Measurements from ENCODE around the gene CLDND2.

CLDND2 gene

GRCh38 chr19:51394050-51394836 lies 25.4 kb upstream of the CLDND2 start (continued):
- TF ChIP-seq, protein P1, sequence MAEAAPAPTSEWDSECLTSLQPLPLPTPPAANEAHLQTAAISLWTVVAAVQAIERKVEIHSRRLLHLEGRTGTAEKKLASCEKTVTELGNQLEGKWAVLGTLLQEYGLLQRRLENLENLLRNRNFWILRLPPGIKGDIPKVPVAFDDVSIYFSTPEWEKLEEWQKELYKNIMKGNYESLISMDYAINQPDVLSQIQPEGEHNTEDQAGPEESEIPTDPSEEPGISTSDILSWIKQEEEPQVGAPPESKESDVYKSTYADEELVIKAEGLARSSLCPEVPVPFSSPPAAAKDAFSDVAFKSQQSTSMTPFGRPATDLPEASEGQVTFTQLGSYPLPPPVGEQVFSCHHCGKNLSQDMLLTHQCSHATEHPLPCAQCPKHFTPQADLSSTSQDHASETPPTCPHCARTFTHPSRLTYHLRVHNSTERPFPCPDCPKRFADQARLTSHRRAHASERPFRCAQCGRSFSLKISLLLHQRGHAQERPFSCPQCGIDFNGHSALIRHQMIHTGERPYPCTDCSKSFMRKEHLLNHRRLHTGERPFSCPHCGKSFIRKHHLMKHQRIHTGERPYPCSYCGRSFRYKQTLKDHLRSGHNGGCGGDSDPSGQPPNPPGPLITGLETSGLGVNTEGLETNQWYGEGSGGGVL (tag by site-specific recombination; IDR thresholded peaks at IDR 0.05): no peak
- peak; percentile 97 for TF ChIP-seq SP2 (tag by site-specific recombination; IDR thresholded peaks at IDR 0.05)
- TF ChIP-seq, protein P2, sequence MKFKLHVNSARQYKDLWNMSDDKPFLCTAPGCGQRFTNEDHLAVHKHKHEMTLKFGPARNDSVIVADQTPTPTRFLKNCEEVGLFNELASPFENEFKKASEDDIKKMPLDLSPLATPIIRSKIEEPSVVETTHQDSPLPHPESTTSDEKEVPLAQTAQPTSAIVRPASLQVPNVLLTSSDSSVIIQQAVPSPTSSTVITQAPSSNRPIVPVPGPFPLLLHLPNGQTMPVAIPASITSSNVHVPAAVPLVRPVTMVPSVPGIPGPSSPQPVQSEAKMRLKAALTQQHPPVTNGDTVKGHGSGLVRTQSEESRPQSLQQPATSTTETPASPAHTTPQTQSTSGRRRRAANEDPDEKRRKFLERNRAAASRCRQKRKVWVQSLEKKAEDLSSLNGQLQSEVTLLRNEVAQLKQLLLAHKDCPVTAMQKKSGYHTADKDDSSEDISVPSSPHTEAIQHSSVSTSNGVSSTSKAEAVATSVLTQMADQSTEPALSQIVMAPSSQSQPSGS (tag by site-specific recombination; IDR thresholded peaks at IDR 0.05; ENCODE audit: low read depth): no peak
- no peak; the same call in 1 of the 2 replicates for TF ChIP-seq ZBTB21 (tag by site-specific recombination; IDR thresholded peaks at IDR 0.05)
- no peak for TF ChIP-seq ZNF16 (tag by site-specific recombination; IDR thresholded peaks at IDR 0.05; ENCODE audit: low read depth)
- TF ChIP-seq KLF16 (tag by site-specific recombination; IDR thresholded peaks at IDR 0.05): peak; percentile 48; the same call in 1 of the 2 replicates
- no peak for TF ChIP-seq REPIN1 (tag by site-specific recombination; IDR thresholded peaks at IDR 0.05; ENCODE audit: low read depth)
- no peak for TF ChIP-seq ZSCAN23 (tag by site-specific recombination; IDR thresholded peaks at IDR 0.05)
- TF ChIP-seq ZNF341 (tag by site-specific recombination; IDR thresholded peaks at IDR 0.05; ENCODE audit: low read depth): peak; percentile 46
- no peak for TF ChIP-seq ZNF23 (tag by site-specific recombination; IDR thresholded peaks at IDR 0.05; ENCODE audit: borderline replicate concordance)
- TF ChIP-seq MYNN (tag by site-specific recombination; IDR thresholded peaks at IDR 0.05; ENCODE audit: borderline replicate concordance): no peak
- no peak for TF ChIP-seq ZNF221 (tag by site-specific recombination; IDR thresholded peaks at IDR 0.05; ENCODE audit: borderline replicate concordance)
- no peak for TF ChIP-seq ZNF148 (tag by site-specific recombination; IDR thresholded peaks at IDR 0.05; ENCODE audit: borderline replicate concordance)
- TF ChIP-seq, protein P3, sequence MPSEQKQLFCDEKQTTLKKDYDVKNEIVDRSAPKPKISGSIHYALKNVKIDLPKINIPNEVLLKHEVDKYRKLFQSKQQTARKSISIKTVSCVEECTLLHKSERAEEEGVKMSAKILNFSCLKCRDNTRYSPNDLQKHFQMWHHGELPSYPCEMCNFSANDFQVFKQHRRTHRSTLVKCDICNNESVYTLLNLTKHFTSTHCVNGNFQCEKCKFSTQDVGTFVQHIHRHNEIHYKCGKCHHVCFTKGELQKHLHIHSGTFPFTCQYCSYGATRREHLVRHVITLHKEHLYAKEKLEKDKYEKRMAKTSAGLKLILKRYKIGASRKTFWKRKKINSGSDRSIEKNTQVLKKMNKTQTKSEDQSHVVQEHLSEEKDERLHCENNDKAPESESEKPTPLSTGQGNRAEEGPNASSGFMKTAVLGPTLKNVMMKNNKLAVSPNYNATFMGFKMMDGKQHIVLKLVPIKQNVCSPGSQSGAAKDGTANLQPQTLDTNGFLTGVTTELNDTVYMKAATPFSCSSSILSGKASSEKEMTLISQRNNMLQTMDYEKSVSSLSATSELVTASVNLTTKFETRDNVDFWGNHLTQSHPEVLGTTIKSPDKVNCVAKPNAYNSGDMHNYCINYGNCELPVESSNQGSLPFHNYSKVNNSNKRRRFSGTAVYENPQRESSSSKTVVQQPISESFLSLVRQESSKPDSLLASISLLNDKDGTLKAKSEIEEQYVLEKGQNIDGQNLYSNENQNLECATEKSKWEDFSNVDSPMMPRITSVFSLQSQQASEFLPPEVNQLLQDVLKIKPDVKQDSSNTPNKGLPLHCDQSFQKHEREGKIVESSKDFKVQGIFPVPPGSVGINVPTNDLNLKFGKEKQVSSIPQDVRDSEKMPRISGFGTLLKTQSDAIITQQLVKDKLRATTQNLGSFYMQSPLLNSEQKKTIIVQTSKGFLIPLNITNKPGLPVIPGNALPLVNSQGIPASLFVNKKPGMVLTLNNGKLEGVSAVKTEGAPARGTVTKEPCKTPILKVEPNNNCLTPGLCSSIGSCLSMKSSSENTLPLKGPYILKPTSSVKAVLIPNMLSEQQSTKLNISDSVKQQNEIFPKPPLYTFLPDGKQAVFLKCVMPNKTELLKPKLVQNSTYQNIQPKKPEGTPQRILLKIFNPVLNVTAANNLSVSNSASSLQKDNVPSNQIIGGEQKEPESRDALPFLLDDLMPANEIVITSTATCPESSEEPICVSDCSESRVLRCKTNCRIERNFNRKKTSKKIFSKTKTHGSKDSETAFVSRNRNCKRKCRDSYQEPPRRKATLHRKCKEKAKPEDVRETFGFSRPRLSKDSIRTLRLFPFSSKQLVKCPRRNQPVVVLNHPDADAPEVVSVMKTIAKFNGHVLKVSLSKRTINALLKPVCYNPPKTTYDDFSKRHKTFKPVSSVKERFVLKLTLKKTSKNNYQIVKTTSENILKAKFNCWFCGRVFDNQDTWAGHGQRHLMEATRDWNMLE (tag by site-specific recombination; conservative IDR thresholded peaks at IDR 0.05; ENCODE audit: low read depth): no peak; the same call in 1 of the 2 replicates
- no peak for TF ChIP-seq TCF7L2 (IDR thresholded peaks at IDR 0.05; ENCODE audit: borderline replicate concordance, low read depth, low read length)
- 0 out of 2 replicates have a peak, but pooled peaks have one; percentile 21 for TF ChIP-seq EGR2 (tag by site-specific recombination; IDR thresholded peaks at IDR 0.05; ENCODE audit: low read depth)
- no peak for TF ChIP-seq ZBTB48 (tag by site-specific recombination; IDR thresholded peaks at IDR 0.05)
- no peak for TF ChIP-seq GFI1B (tag by site-specific recombination; IDR thresholded peaks at IDR 0.05)
- no peak for TF ChIP-seq ZNF133 (tag by site-specific recombination; IDR thresholded peaks at IDR 0.05)
- TF ChIP-seq ZIC2 (tag by site-specific recombination; IDR thresholded peaks at IDR 0.05): no peak
- no peak for TF ChIP-seq ZNF311 (tag by site-specific recombination; IDR thresholded peaks at IDR 0.05; ENCODE audit: borderline replicate concordance)
- no peak for TF ChIP-seq ZNF280C (tag by site-specific recombination; IDR thresholded peaks at IDR 0.05)
- TF ChIP-seq HOXA7 (CRISPR knock-in tag; IDR thresholded peaks at IDR 0.05; ENCODE audit: borderline replicate concordance): no peak
- no peak for TF ChIP-seq ZNF211 (tag by site-specific recombination; IDR thresholded peaks at IDR 0.05; ENCODE audit: low read depth)
- no peak for TF ChIP-seq ZNF792 (tag by site-specific recombination; IDR thresholded peaks at IDR 0.05)
- TF ChIP-seq ZNF776 (tag by site-specific recombination; IDR thresholded peaks at IDR 0.05; ENCODE audit: borderline replicate concordance): no peak
- no peak for TF ChIP-seq ZNF707 (tag by site-specific recombination; IDR thresholded peaks at IDR 0.05)
